SKM-1 treated with dmso at 0.1 percent for 144 hours (cell line): Measurements from ENCODE around the gene CLMN.
A peak's percentile ranks its signal among the peaks of the same experiment; 100 is the strongest.

Source experiments
- DNase-seq: peaks from one replicate; lab custom pipeline; 2025; ENCODE audit not compliant: unreplicated experiment; lab: John Stamatoyannopoulos, UW

Gene CLMN

GRCh38 chr14:95319312-95320077 is at the start of gene CLMN:
Gene CLMN, minus strand, starts transcription at chr14:95319908. Its CDS starts 116 bp downstream, at chr14:95319792.
- DNase-seq: no peak

DNA sequence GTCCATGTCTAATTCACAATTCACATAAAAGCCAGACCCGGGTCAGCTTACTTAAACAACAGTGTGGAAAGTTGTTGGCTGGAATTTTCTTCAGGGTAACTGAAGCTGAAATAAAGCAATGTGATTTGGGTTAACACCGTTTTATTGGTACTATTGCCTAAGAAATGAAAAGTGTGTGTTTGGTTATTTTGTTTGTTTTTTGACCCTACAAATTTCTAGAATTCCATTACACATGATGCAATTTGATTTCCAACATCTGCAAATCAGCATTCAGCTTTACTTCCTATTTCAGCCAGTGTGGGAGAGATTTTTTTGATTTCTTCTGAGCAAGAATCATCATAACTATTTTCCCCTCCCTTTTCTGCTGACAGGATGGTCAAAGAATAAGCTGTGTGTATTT is 45.7 kb upstream of the CLMN start:
- no peak for DNase-seq

- no peak for DNase-seq
These were observed 44.9 kb upstream of the CLMN start for GRCh38 chr14:95364481-95365209.

GRCh38 chr14:95363468-95363954 is 43.8 kb upstream of the CLMN start:
- no peak for DNase-seq

DNA sequence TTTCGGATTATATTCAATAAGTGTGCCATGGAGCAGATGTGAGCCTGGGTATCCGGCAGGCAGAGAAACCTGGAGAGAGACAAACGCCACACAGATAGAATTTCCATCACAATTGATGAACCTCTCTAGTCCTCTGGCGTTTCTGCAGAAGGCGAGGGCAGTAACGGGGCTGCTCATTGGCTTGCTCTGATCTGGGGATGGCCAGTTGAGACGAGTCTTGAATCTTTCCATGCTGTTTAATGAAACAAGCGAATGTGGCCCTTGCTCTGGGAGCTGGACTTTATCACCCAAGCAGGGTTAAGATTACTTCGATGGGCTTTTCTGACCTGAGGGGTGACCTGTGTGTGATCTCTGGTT is 42.4 kb upstream of the CLMN start:
- no peak for DNase-seq

DNA sequence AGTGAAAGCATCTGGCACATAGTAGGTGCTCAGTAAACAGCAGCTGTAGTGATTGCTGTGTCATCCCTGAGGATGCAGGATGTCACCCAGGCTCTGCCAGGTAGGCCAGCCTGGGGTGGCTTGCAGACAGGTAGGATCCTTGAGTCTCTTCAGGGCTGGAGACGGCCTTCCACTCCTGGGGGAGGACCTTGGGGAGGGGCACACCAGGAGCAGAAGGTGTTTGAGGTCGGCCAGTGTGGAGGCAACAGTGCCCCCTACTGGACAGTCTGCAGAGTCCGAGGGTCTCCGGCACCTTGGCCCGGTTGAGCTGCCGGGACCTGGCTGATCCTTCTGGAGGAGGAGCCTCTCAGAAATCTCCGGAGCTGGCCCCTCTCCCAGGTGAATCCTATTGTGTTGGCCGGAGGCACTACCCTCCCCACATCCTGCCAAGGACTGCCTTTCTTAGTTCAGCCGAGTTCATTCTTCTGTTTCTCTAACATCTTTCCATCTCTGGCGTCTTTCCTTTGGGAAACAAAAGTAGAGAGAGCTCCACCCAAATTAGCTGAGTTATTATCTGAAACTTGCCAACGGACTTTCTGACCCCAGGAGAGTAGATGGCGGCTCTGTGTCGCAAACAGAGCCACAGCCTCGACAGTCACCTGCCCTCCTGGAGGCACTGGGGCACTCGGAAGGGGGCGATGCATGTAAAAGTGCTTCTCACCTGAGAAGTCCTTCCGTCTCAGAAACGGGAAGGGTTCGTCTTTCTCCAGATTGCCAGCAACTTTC is 41.8 kb upstream of the CLMN start:
- peak; percentile 7 for DNase-seq

- DNase-seq: no peak
These were observed 41.1 kb upstream of the CLMN start for GRCh38 chr14:95360828-95361227.

GRCh38 chr14:95359994-95360826 is 40.5 kb upstream of the CLMN start:
- DNase-seq: no peak

- DNase-seq: no peak
These were observed 36.6 kb upstream of the CLMN start for GRCh38 chr14:95356245-95356869.

GRCh38 chr14:95355422-95355821 is 35.7 kb upstream of the CLMN start:
- no peak for DNase-seq

GRCh38 chr14:95354834-95355233 is 35.1 kb upstream of the CLMN start:
- DNase-seq: no peak

GRCh38 chr14:95353664-95354063 is 34.0 kb upstream of the CLMN start:
- no peak for DNase-seq

DNA sequence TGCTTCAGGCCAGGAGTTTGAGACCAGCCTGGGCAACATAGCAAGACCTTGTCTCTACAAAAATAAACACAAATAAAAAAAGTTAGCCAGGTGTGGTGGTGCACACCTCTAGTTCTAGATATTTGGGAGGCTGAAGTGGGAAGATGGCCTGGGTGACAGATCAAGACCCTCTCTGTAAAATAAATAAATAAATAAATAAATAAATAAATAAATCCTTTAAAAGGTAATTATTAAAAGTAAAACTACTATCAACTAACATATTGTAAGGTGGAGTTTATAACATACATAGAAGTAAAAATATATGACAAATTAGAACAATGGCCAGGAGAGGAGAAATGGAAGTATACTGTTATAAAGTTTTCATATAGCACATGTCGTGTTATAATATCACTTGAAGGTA is 33.3 kb upstream of the CLMN start:
- DNase-seq: no peak

DNA sequence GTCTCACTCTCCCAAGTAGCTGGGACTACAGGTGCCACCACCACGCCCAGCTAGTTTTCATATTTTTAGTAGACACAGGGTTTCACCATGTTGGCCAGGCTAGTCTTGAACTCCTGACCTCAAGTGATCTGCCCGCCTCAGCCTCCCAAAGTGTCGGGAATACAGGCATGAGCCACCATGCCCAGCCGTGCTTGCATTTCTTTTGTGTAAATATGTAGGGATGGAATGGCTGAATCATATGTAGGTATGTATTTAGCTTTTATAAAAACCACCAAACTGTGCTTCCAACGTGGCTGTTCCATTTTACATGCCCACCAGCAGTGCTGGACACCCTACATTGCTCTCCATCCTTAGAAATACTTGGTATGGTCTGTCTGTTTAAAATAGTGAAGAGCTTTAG is 32.8 kb upstream of the CLMN start:
- no peak for DNase-seq

DNA sequence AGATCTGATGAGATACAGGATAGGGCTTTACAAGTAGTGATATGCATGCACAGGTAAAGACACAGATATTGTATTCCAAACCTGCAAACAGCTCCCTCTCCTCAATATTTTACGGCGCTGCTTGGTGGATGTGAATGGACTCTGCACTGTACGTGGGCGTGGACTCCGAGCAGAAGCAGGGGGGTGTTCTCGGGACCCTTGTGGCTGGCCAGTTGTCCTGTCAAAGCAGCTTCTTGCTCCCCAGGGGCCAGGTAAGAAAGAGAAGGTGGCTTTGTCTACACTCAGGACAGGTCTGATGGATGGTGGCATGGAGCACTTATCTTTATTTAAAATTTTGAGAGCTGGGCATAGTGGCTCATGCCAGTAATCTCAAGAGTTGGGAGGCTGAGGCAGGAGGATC is 29.5 kb upstream of the CLMN start:
- no peak for DNase-seq

GRCh38 chr14:95348395-95349080 is 28.8 kb upstream of the CLMN start:
- DNase-seq: no peak

- DNase-seq: no peak
These were observed 27.1 kb upstream of the CLMN start for GRCh38 chr14:95346820-95347219.

- DNase-seq: no peak
These were observed 26.6 kb upstream of the CLMN start for GRCh38 chr14:95346266-95346665.

DNA sequence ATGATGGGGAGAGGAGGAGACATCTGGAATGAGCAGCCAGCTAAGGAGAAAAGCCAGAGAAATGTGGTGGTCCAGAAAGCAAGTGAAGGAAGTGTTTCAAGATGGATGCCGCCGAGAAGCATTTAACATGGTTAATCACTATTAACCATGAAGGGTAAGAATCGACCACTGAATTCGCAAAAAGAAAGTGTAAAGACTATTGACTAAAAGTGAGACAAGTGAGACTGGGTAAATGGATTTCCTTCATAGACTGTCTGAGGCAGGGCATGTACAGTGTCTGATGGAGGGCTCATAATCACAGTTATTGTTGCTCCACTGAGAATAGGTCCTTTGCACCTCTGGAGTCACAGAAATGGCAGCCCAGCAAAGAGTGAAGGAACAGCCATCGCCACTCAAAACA is 25.3 kb upstream of the CLMN start:
- DNase-seq: no peak

GRCh38 chr14:95344536-95344935 is 24.8 kb upstream of the CLMN start:
- DNase-seq: no peak
